H9 (cell line): ENCODE results near the gene PYHIN1. TPM values are rescaled to one million over a fixed set of nuclear protein-coding genes. Genes with fewer than 3 reads are reported as not detected.

Experiments
- DNase-seq: peaks from one replicate; pipeline ENCODE4 v3.0.0-alpha.2; 2017
- H2AFZ ChIP-seq: one replicate; pipeline ENCODE4 v1.6.1; 2013; ENCODE audit warnings: mild to moderate bottlenecking, low read length, control low read depth, moderate library complexity
- H2AK5ac ChIP-seq: 2 replicates; pipeline ENCODE4 v1.6.1; 2013; ENCODE audit warnings: low read length, control low read depth, mixed read lengths; ENCODE audit not compliant: insufficient read length
- H2BK120ac ChIP-seq: one replicate; pipeline ENCODE4 v1.6.1; 2013; ENCODE audit warnings: low read depth, mild to moderate bottlenecking, low read length, control low read depth, inconsistent platforms; ENCODE audit not compliant: poor library complexity, severe bottlenecking
- H2BK12ac ChIP-seq: 2 replicates; pipeline ENCODE4 v1.6.1; 2013; ENCODE audit warnings: low read length, control low read depth, mixed read lengths, low read depth; ENCODE audit not compliant: insufficient read length
- H2BK15ac ChIP-seq: 2 replicates; pipeline ENCODE4 v1.6.1; 2013; ENCODE audit warnings: low read depth, low read length, control low read depth
- H2BK20ac ChIP-seq: one replicate; pipeline ENCODE4 v1.6.1; 2013; ENCODE audit warnings: low read depth, mild to moderate bottlenecking, low read length, control low read depth, inconsistent platforms; ENCODE audit not compliant: poor library complexity, severe bottlenecking
- H2BK5ac ChIP-seq: 2 replicates; pipeline ENCODE4 v1.6.1; 2013; ENCODE audit warnings: low read length, control low read depth, mixed read lengths; ENCODE audit not compliant: insufficient read length
- H3K14ac ChIP-seq: 2 replicates; pipeline ENCODE4 v1.6.1; 2013; ENCODE audit warnings: low read length, control low read depth; ENCODE audit not compliant: insufficient read depth
- H3K18ac ChIP-seq: 2 replicates; pipeline ENCODE4 v1.6.1; 2013; ENCODE audit warnings: low read depth, mild to moderate bottlenecking, mixed read lengths, low read length, control low read depth; ENCODE audit not compliant: insufficient read length
- H3K23ac ChIP-seq: 2 replicates; pipeline ENCODE4 v1.6.1; 2013; ENCODE audit warnings: low read length, control low read depth, mixed read lengths, low read depth; ENCODE audit not compliant: insufficient read length
- H3K23me2 ChIP-seq: 2 replicates; pipeline ENCODE4 v1.6.1; 2013; ENCODE audit warnings: low read depth, mild to moderate bottlenecking, mixed read lengths, low read length, control low read depth; ENCODE audit not compliant: insufficient read length, poor library complexity, severe bottlenecking
- H3K27ac ChIP-seq: 2 replicates; pipeline ENCODE4 v1.5.1; 2013; ENCODE audit warnings: low read length, control low read depth, mixed read lengths, low read depth; ENCODE audit not compliant: insufficient read length
- H3K27me3 ChIP-seq: 2 replicates; pipeline ENCODE4 v1.6.1; 2013; ENCODE audit warnings: low read length, control low read depth, inconsistent platforms; ENCODE audit not compliant: insufficient read depth
- H3K4ac ChIP-seq: 2 replicates; pipeline ENCODE4 v1.6.1; 2013; ENCODE audit warnings: low read depth, mild to moderate bottlenecking, control low read depth, inconsistent platforms, low read length, moderate library complexity
- H3K4me1 ChIP-seq: 2 replicates; pipeline ENCODE4 v1.6.1; 2013; ENCODE audit warnings: low read length, control low read depth, inconsistent platforms; ENCODE audit not compliant: insufficient read depth
- H3K4me2 ChIP-seq: 2 replicates; pipeline ENCODE4 v1.6.1; 2013; ENCODE audit warnings: low read length, control low read depth, mixed read lengths; ENCODE audit not compliant: insufficient read length, insufficient read depth
- H3K56ac ChIP-seq: 2 replicates; pipeline ENCODE4 v1.6.1; 2013; ENCODE audit warnings: low read depth, mild to moderate bottlenecking, mixed read lengths, low read length, control low read depth; ENCODE audit not compliant: insufficient read length
- H3K79me1 ChIP-seq: 2 replicates; pipeline ENCODE4 v1.6.1; 2013; ENCODE audit warnings: low read depth, mild to moderate bottlenecking, moderate library complexity, low read length, control low read depth, inconsistent platforms; ENCODE audit not compliant: insufficient read depth, poor library complexity, severe bottlenecking
- H3K79me2 ChIP-seq: 2 replicates; pipeline ENCODE4 v1.6.1; 2013; ENCODE audit warnings: low read length, control low read depth, inconsistent platforms; ENCODE audit not compliant: insufficient read depth
- H3K9ac ChIP-seq: 2 replicates; pipeline ENCODE4 v1.6.1; 2013; ENCODE audit warnings: low read length, control low read depth, mixed read lengths; ENCODE audit not compliant: insufficient read length; ENCODE audit errors: extremely low read depth
- H3K9me3 ChIP-seq: one replicate; pipeline ENCODE4 v1.6.1; 2013; ENCODE audit warnings: low read depth, low read length, inconsistent platforms; ENCODE audit not compliant: control insufficient read depth
- H3T11ph ChIP-seq: one replicate; pipeline ENCODE4 v1.6.1; 2013; ENCODE audit warnings: mild to moderate bottlenecking, low read length, control low read depth, inconsistent platforms
- H4K20me1 ChIP-seq: one replicate; pipeline ENCODE4 v1.6.1; 2013; ENCODE audit not compliant: control insufficient read depth, insufficient read length, insufficient read depth
- H4K5ac ChIP-seq: 2 replicates; pipeline ENCODE4 v1.6.1; 2013; ENCODE audit warnings: low read depth, mild to moderate bottlenecking, mixed read lengths, low read length, control low read depth; ENCODE audit not compliant: insufficient read length
- H4K8ac ChIP-seq: replicated peaks from 2 replicates; pipeline ENCODE4 v1.6.1; 2013; ENCODE audit warnings: low read length, control low read depth, mixed read lengths, low read depth; ENCODE audit not compliant: insufficient read length
- H4K91ac ChIP-seq: 2 replicates; pipeline ENCODE4 v1.6.1; 2013; ENCODE audit warnings: low read depth, mild to moderate bottlenecking, moderate library complexity, mixed read lengths, low read length, control low read depth; ENCODE audit not compliant: insufficient read length
- H3K27ac Mint-ChIP-seq, 3 experiments: 2 replicates in 2 of 3; 3 replicates in 1 of 3; pipeline ENCODE4 v1.8.0; 2020 to 2021; ENCODE audit warnings: mixed read lengths in 3 of 3, mild to moderate bottlenecking in 1 of 3, moderate library complexity in 1 of 3
- H3K27me3 Mint-ChIP-seq: 2 replicates; pipeline ENCODE4 v1.8.0; 2021; ENCODE audit warnings: low read depth, mild to moderate bottlenecking, moderate library complexity, mixed read lengths
- H3K36me3 Mint-ChIP-seq, 3 experiments: 2 replicates in 2 of 3; 3 replicates in 1 of 3; pipeline ENCODE4 v1.8.0; 2020 to 2021; ENCODE audit warnings: low read depth in 3 of 3, mixed read lengths in 3 of 3; ENCODE audit not compliant: insufficient read depth in 1 of 3
- H3K4me1 Mint-ChIP-seq, 2 experiments: 2 replicates each; pipeline ENCODE4 v1.8.0; 2020; ENCODE audit warnings: mixed read lengths in 2 of 2
- H3K4me3 Mint-ChIP-seq, 2 experiments: 2 replicates in 1 of 2; 3 replicates in 1 of 2; pipeline ENCODE4 v1.8.0; 2020 to 2021; ENCODE audit warnings: mild to moderate bottlenecking in 2 of 2, mixed read lengths in 2 of 2, moderate library complexity in 1 of 2
- H3K9me3 Mint-ChIP-seq, 2 experiments: 2 replicates in 1 of 2; 3 replicates in 1 of 2; pipeline ENCODE4 v1.8.0; 2020; ENCODE audit warnings: mild to moderate bottlenecking in 2 of 2, mixed read lengths in 2 of 2, moderate library complexity in 1 of 2
- WGBS: extraction: QIAGEN DNeasy Blood & Tissue Kit; methylation state at CpG from one replicate; pipeline ENCODE4 v1.1.7; 2013; ENCODE audit warnings: missing lambda C conversion rate, low lambda C conversion rate, mixed read lengths; ENCODE audit not compliant: insufficient read length; ENCODE audit errors: extremely low coverage; 5-methylcytosine and 5-hydroxymethylcytosine counted together
- total RNA-seq: library from RNA; stranded (reverse); gene quantifications from 2 replicates; pipeline ENCODE4 v1.2.1, GENCODE V29; 2021
- TF ChIP-seq, protein P1 (sequence below): fragments of 200-600 bp; sonication (generic); conservative IDR thresholded peaks from 3 replicates; pipeline ENCODE4 v1.8.0; 2021; ENCODE audit warnings: antibody characterized with exemption, mild to moderate bottlenecking

The PYHIN1 gene
- total RNA-seq, 1 experiment from 2014 or later, result not detected

DNA sequence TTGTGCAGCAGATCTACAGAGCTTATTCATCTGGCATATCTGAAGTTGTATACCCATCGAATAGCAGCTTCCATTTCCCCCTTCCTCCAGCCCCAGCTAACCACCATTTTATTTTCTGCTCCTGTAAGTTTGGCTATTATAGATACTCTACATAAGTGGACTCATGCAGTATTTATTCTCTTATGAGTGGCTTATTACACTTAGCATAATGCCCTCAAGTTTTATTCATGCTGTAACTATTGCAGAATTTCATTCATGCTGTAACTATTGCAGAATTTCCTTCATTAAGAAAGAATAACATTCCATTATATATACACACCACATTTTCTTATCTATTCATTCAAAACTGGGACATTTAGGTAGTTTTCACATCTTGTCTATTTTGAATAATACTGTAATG lies 47.9 kb downstream of the PYHIN1 start:
- H3K4me1 Mint-ChIP-seq, result peaks cover 9 to 11% of the 10 kb centered on the region in 2 experiments
- Histone ChIP-seq H3K79me1 (no peaks in the 10 kb centered on the region), H2BK120ac (no peak overlapping the region), H3K27ac (no peak overlapping the region), H3K23me2 (no peaks in the 10 kb centered on the region), H3K4ac (no peak overlapping the region), H3K9me3 (no peaks in the 10 kb centered on the region), H2BK20ac (no peak overlapping the region), H2BK15ac (no peak overlapping the region), H4K8ac (no peak overlapping the region), H3K4me1 (no peaks in the 10 kb centered on the region; the same call in 1 of the 2 replicates), H4K20me1 (no peaks in the 10 kb centered on the region), H3K56ac (no peak overlapping the region), H4K91ac (no peak overlapping the region), H4K5ac (no peak overlapping the region), H3K79me2 (no peaks in the 10 kb centered on the region), H3K4me2 (no peak overlapping the region), H2AK5ac (no peak overlapping the region), H2AFZ (no peak overlapping the region), H3K14ac (no peak overlapping the region), H2BK5ac (no peak overlapping the region), H2BK12ac (no peak overlapping the region), H3K18ac (no peak overlapping the region), H3K9ac (no peak overlapping the region), H3K27me3 (no peaks in the 10 kb centered on the region), H3T11ph (no peak overlapping the region), H3K23ac (no peak overlapping the region)
- no peak overlapping the region for H3K27ac Mint-ChIP-seq
- TF ChIP-seq, protein P1, sequence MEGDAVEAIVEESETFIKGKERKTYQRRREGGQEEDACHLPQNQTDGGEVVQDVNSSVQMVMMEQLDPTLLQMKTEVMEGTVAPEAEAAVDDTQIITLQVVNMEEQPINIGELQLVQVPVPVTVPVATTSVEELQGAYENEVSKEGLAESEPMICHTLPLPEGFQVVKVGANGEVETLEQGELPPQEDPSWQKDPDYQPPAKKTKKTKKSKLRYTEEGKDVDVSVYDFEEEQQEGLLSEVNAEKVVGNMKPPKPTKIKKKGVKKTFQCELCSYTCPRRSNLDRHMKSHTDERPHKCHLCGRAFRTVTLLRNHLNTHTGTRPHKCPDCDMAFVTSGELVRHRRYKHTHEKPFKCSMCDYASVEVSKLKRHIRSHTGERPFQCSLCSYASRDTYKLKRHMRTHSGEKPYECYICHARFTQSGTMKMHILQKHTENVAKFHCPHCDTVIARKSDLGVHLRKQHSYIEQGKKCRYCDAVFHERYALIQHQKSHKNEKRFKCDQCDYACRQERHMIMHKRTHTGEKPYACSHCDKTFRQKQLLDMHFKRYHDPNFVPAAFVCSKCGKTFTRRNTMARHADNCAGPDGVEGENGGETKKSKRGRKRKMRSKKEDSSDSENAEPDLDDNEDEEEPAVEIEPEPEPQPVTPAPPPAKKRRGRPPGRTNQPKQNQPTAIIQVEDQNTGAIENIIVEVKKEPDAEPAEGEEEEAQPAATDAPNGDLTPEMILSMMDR, result no peak
- no peak overlapping the region for H3K4me3 Mint-ChIP-seq
- no CpG with 5 or more reads among the region's 1 CpG for WGBS
- DNase-seq, result no peak
- peaks cover 4 to 22% (median 5%) of the 10 kb centered on the region in 3 experiments for H3K36me3 Mint-ChIP-seq
- peaks cover 2% of the 10 kb centered on the region for H3K27me3 Mint-ChIP-seq
- peaks cover 17 to 26% of the 10 kb centered on the region in 2 experiments for H3K9me3 Mint-ChIP-seq
